ENCODE data around the gene SPOUT1.

DNA sequence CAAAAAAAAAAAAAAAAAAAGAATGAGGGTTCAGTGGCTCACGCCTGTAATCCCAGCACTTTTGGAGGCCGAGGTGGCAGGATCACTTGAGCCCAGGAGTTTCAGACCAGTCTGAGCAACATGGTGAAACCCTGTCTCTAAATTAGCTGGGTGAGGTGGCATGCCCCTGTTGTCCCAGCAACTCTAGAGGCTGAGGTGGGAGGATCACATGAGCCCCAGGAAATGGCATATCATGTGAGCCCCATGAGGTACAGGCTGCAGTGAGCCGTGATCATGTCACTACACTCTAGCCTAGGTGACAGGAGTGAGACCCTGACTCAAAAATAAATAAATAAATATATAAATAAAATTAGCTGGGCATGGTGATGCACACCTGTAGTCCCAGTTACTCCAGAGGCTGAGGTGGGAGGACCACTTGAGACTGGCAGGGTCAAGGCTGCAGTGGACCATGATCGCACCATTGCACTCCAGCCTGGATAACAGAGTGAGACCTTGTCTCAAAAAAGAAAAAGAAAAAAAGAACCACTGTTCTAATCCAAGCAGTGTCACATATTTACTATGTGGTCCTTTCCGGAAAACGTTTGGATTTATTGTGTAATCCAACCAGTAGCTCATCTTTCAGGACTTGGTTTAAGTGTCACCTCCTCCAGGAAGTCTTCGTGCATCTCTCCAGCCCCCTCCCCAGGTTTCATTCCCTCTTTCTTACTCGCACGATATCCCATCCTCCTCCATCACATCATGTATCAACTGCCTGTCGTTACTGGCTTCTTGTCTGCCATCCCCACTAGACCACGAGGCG lies 12.3 kb upstream of the SPOUT1 start:
- TF ChIP-seq CTCF (IDR thresholded peaks at IDR 0.05; ENCODE audit: low read depth, low read length) (no peak), MYC (IDR thresholded peaks at IDR 0.05; ENCODE audit: low read depth, low read length) (no peak), POLR2A (IDR thresholded peaks at IDR 0.05; ENCODE audit: extremely low read depth, insufficient read length) (no peak), MAX (IDR thresholded peaks at IDR 0.05; ENCODE audit: low read depth, low read length) (no peak)

All from NB4 (cell line).